B cell (primary cell): ENCODE measurements around the gene UBR1. TPM values are rescaled to one million over a fixed set of nuclear protein-coding genes. Genes with fewer than 3 reads are reported as not detected.
"Not testable (repeated sequence)": the region's sequence is repeated elsewhere in the genome, so short reads cannot be mapped to it uniquely, and the experiment has no call there.

Source experiments
- ATAC-seq: fragments of 200-7000 bp; cut with Tn5 transposase; one replicate; pipeline ENCODE4 v1.10.0; 2021; ENCODE audit warnings: low read depth, mild to moderate bottlenecking, moderate number of reproducible peaks, moderate library complexity
- CTCF ChIA-PET: fragments of 350-600 bp; sonication (Branson Sonifier 250); formaldehyde crosslinking; loops from one replicate; lab custom pipeline; 2021; ENCODE audit warnings: antibody characterized with exemption, inconsistent platforms; lab: Charles Lee
- POLR2A ChIA-PET: fragments of 350-600 bp; sonication (Branson Sonifier 250); formaldehyde crosslinking; loops from one replicate; lab custom pipeline; 2021; ENCODE audit warnings: antibody characterized with exemption; lab: Charles Lee
- DNase-seq: peaks from one replicate; pipeline ENCODE4 v3.0.0; 2013
- H2AFZ ChIP-seq: 2 replicates; pipeline ENCODE4 v1.6.1; 2012; ENCODE audit warnings: mild to moderate bottlenecking, low read depth, low read length; ENCODE audit not compliant: insufficient read depth, poor library complexity, severe bottlenecking
- H3K27ac ChIP-seq, 2 donors: 1 replicate in 1 of 2; 2 replicates in 1 of 2; pipeline ENCODE4 v1.5.1; 2012 to 2013; ENCODE audit warnings: low read length in 2 of 2, mild to moderate bottlenecking in 2 of 2, moderate library complexity in 1 of 2
- H3K27me3 ChIP-seq, 4 experiments: fragments of 200-600 bp in 1 of 4; sonication (generic) in 1 of 4; replicated peaks in 1 of 4; 1 replicate in 2 of 4; 2 replicates in 2 of 4; pipeline versions ENCODE4 v1.6.1 to v1.7.0; 2013 to 2016; ENCODE audit warnings: low read length in 3 of 4, mild to moderate bottlenecking in 2 of 4, mixed read lengths in 1 of 4, moderate library complexity in 1 of 4; ENCODE audit not compliant: insufficient read depth in 4 of 4, control insufficient read depth in 3 of 4; ENCODE audit errors: control extremely low read depth in 1 of 4
- H3K36me3 ChIP-seq, 2 experiments: replicated peaks in 1 of 2; 1 replicate in 1 of 2; 2 replicates in 1 of 2; pipeline versions ENCODE4 v1.6.1 to v1.7.1; 2013; ENCODE audit warnings: low read length in 1 of 2; ENCODE audit not compliant: insufficient read depth in 2 of 2, control insufficient read depth in 1 of 2; ENCODE audit errors: control extremely low read depth in 1 of 2, extremely low read depth in 1 of 2
- H3K4me1 ChIP-seq, 2 donors: fragments of 200-600 bp in 1 of 2; sonication (generic) in 1 of 2; 1 replicate in 1 of 2; 2 replicates in 1 of 2; pipeline versions ENCODE4 v1.5.1 to v1.6.1; 2013 to 2017; ENCODE audit warnings: low read length in 2 of 2; ENCODE audit not compliant: control insufficient read depth in 2 of 2, insufficient read depth in 2 of 2
- H3K4me2 ChIP-seq: replicated peaks from 2 replicates; pipeline ENCODE3; 2012; ENCODE audit warnings: mild to moderate bottlenecking, low read depth, low read length; ENCODE audit not compliant: poor library complexity, severe bottlenecking
- H3K4me3 ChIP-seq, 5 experiments: fragments of 200-600 bp in 1 of 5; sonication (generic) in 1 of 5; 1 replicate in 3 of 5; 2 replicates in 2 of 5; pipeline versions ENCODE4 v1.5.1 to v1.7.0; 2011 to 2016; ENCODE audit warnings: low read length in 4 of 5, mild to moderate bottlenecking in 4 of 5, low read depth in 2 of 5, control low read depth in 1 of 5, moderate library complexity in 1 of 5; ENCODE audit not compliant: insufficient read depth in 1 of 5; ENCODE audit errors: control extremely low read depth in 1 of 5, extremely low read depth in 1 of 5
- H3K79me2 ChIP-seq: fragments of 200-600 bp; sonication (generic); one replicate; pipeline ENCODE4 v1.6.0; 2016; ENCODE audit warnings: low read length; ENCODE audit not compliant: control insufficient read depth, insufficient read depth
- H3K9ac ChIP-seq: fragments of 200-600 bp; sonication (generic); 2 replicates; pipeline ENCODE4 v1.6.1; 2017; ENCODE audit warnings: mild to moderate bottlenecking, low read length, moderate library complexity
- H3K9me3 ChIP-seq, 3 donors: one replicate each; pipeline versions ENCODE4 v1.6.1 to v1.7.1; 2013; ENCODE audit warnings: low read length in 2 of 3; ENCODE audit not compliant: control insufficient read depth in 2 of 3, insufficient read depth in 1 of 3; ENCODE audit errors: control extremely low read depth in 1 of 3
- H4K20me1 ChIP-seq: 2 replicates; pipeline ENCODE4 v1.6.0; 2012; ENCODE audit warnings: mild to moderate bottlenecking, low read length; ENCODE audit not compliant: insufficient read depth, control insufficient read depth, poor library complexity, severe bottlenecking
- H3K27ac Mint-ChIP-seq: one replicate; pipeline ENCODE4 v1.8.0; 2021; ENCODE audit warnings: mixed read lengths
- H3K27me3 Mint-ChIP-seq: one replicate; pipeline ENCODE4 v1.8.0; 2021; ENCODE audit warnings: mixed read lengths
- H3K4me1 Mint-ChIP-seq: one replicate; pipeline ENCODE4 v1.8.0; 2021; ENCODE audit warnings: mixed read lengths
- H3K4me3 Mint-ChIP-seq: one replicate; pipeline ENCODE4 v1.8.0; 2021; ENCODE audit warnings: mixed read lengths
- H3K9me3 Mint-ChIP-seq: one replicate; pipeline ENCODE4 v1.8.0; 2022; ENCODE audit warnings: mixed read lengths; ENCODE audit not compliant: insufficient read depth
- EZH2 ChIP-seq: IDR thresholded peaks from 2 replicates; pipeline ENCODE4 v1.6.1; 2012; ENCODE audit warnings: borderline replicate concordance, low read depth, mild to moderate bottlenecking, moderate library complexity, low read length; ENCODE audit not compliant: insufficient read depth, poor library complexity, severe bottlenecking
- WGBS: methylation state at CpG from one replicate; pipeline ENCODE4 v1.1.5; 2013; ENCODE audit warnings: missing lambda C conversion rate; ENCODE audit not compliant: insufficient coverage; 5-methylcytosine and 5-hydroxymethylcytosine counted together
- intact Hi-C: fragments of 100-400 bp; cut with micrococcal nuclease; formaldehyde crosslinking; loops from one replicate; pipeline ENCODE4 v1.10.0; 2022
- polyA plus RNA-seq: library from polyadenylated mRNA; depleted of rRNA; stranded (reverse); fragments of >200 nt; gene quantifications from 2 replicates; pipeline ENCODE4 v1.2.3, GENCODE V29; 2012
- total RNA-seq, 2 donors: library from RNA; stranded (reverse); fragments of 120-200 nt in 1 of 2; gene quantifications; 1 replicate in 1 of 2; 2 replicates in 1 of 2; pipeline versions ENCODE4 v1.2.3 to v1.2.4, GENCODE V29; 2013 to 2022
- TF ChIP-seq, protein P1 (sequence below): fragments of 200-600 bp; IDR thresholded peaks from one replicate; pipeline ENCODE4 v1.8.0; 2022; ENCODE audit warnings: antibody characterized with exemption, mild to moderate bottlenecking

Gene UBR1
- total and polyA plus RNA-seq, 2 donors (not counting 1 experiment from before 2014, with no cell fraction given), result 9.7 to 66.7 TPM

DNA sequence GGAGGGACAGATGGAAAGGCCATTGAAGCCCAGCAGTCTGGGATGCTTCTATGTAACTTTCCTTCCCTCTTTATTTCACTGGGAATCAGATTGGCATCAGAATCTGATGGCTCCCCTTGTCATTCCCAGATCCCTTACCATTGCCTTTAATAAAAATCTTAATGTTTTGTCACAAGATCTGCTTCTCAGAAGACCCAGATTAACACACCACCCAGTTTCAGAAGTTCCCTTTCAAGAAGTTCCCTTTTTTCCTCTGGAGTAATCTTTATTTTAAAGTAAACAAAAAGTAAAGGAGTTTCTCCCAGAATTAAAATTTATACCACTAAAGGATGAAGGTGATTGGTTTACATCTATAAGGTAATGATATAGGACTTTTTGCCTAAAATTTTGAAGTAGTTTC lies 76.4 kb downstream of the UBR1 start:
- no peaks in the 10 kb centered on the region for H3K27me3 ChIP-seq
- no peak overlapping the region for H2AFZ ChIP-seq
- no peak overlapping the region for H3K9ac ChIP-seq
- Mint-ChIP-seq H3K4me3 (no peak overlapping the region), H3K4me1 (no peaks in the 10 kb centered on the region), H3K27me3 (no peaks in the 10 kb centered on the region), H3K9me3 (no peaks in the 10 kb centered on the region), H3K27ac (no peak overlapping the region)
- H3K4me1 ChIP-seq, result no peaks in the 10 kb centered on the region
- ATAC-seq (no peak), DNase-seq (no peak)
- no peaks in the 10 kb centered on the region for H3K79me2 ChIP-seq
- H3K4me2 ChIP-seq, result no peak overlapping the region
- H3K36me3 ChIP-seq, result peaks cover 2 to 74% of the 10 kb centered on the region in 2 experiments
- H3K9me3 ChIP-seq, result no peaks in the 10 kb centered on the region
- TF ChIP-seq, protein P1, sequence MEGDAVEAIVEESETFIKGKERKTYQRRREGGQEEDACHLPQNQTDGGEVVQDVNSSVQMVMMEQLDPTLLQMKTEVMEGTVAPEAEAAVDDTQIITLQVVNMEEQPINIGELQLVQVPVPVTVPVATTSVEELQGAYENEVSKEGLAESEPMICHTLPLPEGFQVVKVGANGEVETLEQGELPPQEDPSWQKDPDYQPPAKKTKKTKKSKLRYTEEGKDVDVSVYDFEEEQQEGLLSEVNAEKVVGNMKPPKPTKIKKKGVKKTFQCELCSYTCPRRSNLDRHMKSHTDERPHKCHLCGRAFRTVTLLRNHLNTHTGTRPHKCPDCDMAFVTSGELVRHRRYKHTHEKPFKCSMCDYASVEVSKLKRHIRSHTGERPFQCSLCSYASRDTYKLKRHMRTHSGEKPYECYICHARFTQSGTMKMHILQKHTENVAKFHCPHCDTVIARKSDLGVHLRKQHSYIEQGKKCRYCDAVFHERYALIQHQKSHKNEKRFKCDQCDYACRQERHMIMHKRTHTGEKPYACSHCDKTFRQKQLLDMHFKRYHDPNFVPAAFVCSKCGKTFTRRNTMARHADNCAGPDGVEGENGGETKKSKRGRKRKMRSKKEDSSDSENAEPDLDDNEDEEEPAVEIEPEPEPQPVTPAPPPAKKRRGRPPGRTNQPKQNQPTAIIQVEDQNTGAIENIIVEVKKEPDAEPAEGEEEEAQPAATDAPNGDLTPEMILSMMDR, result no peak
- no peak for TF ChIP-seq EZH2
- POLR2A ChIA-PET, result no interaction called here
- no peaks in the 10 kb centered on the region for H4K20me1 ChIP-seq
- H3K27ac ChIP-seq, result no peak overlapping the region
- CTCF ChIA-PET, result no interaction called here
- H3K4me3 ChIP-seq, result no peak overlapping the region
- intact Hi-C loops, result no loop called here

DNA sequence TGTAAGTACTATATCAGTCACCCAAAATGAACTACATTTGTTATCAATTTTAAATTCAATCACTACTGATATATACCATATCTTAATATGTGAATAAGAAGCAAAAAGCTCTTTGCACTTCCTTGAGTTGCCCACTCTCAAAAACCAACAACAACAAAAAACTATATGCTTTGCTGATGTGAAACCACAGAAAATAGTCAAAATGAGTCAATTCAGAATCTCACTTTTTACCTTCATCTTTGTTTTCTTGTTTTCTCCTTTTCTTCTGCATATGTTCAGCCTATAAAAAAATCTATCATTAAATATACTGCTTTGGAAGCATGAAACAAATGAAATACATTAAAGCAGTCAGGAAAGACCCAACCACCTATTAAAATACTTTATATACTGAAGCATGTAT lies 80.7 kb downstream of the UBR1 start:
- Histone ChIP-seq H3K79me2 (no peaks in the 10 kb centered on the region), H3K36me3 (peaks cover 11 to 85% of the 10 kb centered on the region in 2 experiments), H3K4me2 (no peak overlapping the region), H4K20me1 (no peaks in the 10 kb centered on the region), H3K4me1 (no peaks in the 10 kb centered on the region), H2AFZ (no peak overlapping the region), H3K4me3 (no peak overlapping the region), H3K9me3 (no peaks in the 10 kb centered on the region), H3K9ac (no peak overlapping the region), H3K27ac (no peak overlapping the region), H3K27me3 (no peaks in the 10 kb centered on the region)
- H3K4me1 Mint-ChIP-seq, result no peaks in the 10 kb centered on the region
- no peak overlapping the region for H3K27ac Mint-ChIP-seq
- ATAC-seq (no peak), DNase-seq (no peak)
- no peaks in the 10 kb centered on the region for H3K27me3 Mint-ChIP-seq
- intact Hi-C loops, result no loop called here
- CTCF ChIA-PET, result no interaction called here
- H3K4me3 Mint-ChIP-seq, result no peak overlapping the region
- POLR2A ChIA-PET, result no interaction called here
- no peaks in the 10 kb centered on the region for H3K9me3 Mint-ChIP-seq
- TF ChIP-seq, protein P1, result no peak
- TF ChIP-seq EZH2, result no peak

DNA sequence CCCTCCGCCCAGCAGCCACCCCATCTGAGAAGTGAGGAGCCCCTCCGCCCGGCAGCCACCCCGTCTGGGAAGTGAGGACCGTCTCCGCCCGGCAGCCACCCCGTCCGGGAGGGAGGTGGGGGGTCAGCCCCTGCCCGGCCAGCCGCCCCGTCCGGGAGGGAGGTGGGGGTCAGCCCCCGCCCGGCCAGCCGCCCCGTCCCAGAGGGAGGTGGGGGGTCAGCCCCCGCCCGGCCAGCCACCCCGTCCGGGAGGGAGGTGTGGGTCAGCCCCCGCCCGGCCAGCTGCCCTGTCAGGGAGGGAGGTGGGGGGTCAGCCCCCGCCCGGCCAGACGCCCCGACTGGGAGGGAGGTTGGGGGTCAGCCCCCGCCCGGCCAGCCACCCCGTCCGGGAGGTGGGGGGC lies 91.2 kb downstream of the UBR1 start:
- H3K4me1 ChIP-seq, POLR2A ChIA-PET, H3K9ac ChIP-seq, ATAC-seq, intact Hi-C loops, H3K4me3 ChIP-seq, DNase-seq, H2AFZ ChIP-seq, H3K27ac Mint-ChIP-seq, H3K4me1 Mint-ChIP-seq, H3K27ac ChIP-seq, CTCF ChIA-PET, H3K9me3 Mint-ChIP-seq, H3K27me3 ChIP-seq, H3K4me3 Mint-ChIP-seq, H3K27me3 Mint-ChIP-seq, H3K79me2 ChIP-seq, H3K9me3 ChIP-seq, H4K20me1 ChIP-seq, H3K4me2 ChIP-seq: not testable (repeated sequence)
- WGBS, result 98% methylated on average over 27 of the region's 31 CpGs
- peaks cover 11 to 35% of the 10 kb centered on the region in 2 experiments for H3K36me3 ChIP-seq
